ENCODE results near the gene MARCHF10.

GRCh38 chr17:62745806-62746205 is 62.3 kb downstream of the MARCHF10 start:
- TF ChIP-seq CTCF (conservative IDR thresholded peaks at IDR 0.05; ENCODE audit: low read depth, low read length), result no peak
- TF ChIP-seq EZH2 (IDR thresholded peaks at IDR 0.05; ENCODE audit: low read length, unreplicated experiment), result no peak
- TF ChIP-seq EZH2phosphoT487 (IDR thresholded peaks at IDR 0.05; ENCODE audit: borderline replicate concordance, low read length), result no peak

Measured in PC-3 (cell line).